K562 (cell line): ENCODE data around the gene KLHL30. TPM values are rescaled to one million over a fixed set of nuclear protein-coding genes. Genes with fewer than 3 reads are reported as not detected.

Experiments used
- ATAC-seq: fragments of 200-7000 bp; cut with Tn5 transposase; 3 replicates; pipeline ENCODE4 v1.9.1; 2020; ENCODE audit warnings: moderate library complexity
- BruUV-seq: library from RNA; stranded (reverse); fragments of 400-500 nt; replicated peaks from 2 replicates; lab custom pipeline; 2021; lab: Mats Ljungman, UMichigan
- CTCF ChIA-PET: fragments of 300-600 bp; formaldehyde crosslinking; extraction: SDS; loops from one replicate; lab custom pipeline; 2021; ENCODE audit warnings: low intra/inter-chr PET ratio; lab: Yijun Ruan, JAX
- POLR2A ChIA-PET: fragments of 300-600, 350-650 bp; sonication (Branson Sonifier 250); formaldehyde crosslinking; extraction: SDS; loops from one replicate; lab custom pipeline; 2021; ENCODE audit warnings: antibody characterized with exemption, inconsistent platforms; lab: Yijun Ruan, JAX
- DNase-seq, 4 experiments: peaks; one replicate each; pipeline versions ENCODE4 v3.0.0 to v3.0.0-alpha.2; 2011 to 2018; ENCODE audit warnings: low spot score in 3 of 4, mixed read lengths in 3 of 4; ENCODE audit errors: extremely low read depth in 1 of 4
- FAIRE-seq: peaks from 2 replicates; lab custom pipeline; 2011; peaks lifted over from hg19 to GRCh38; lab: Jason Lieb, UNC
- H2AFZ ChIP-seq: 2 replicates; pipeline ENCODE4 v1.6.0; 2011; ENCODE audit warnings: low read depth, low read length, control low read depth, inconsistent platforms
- H3K27ac ChIP-seq: fragments of 200-600 bp; 3 replicates; pipeline ENCODE4 v1.8.0; 2011; ENCODE audit warnings: low read depth, mild to moderate bottlenecking, control low read depth, inconsistent platforms, low read length, moderate library complexity, mixed read lengths; ENCODE audit errors: extremely low read depth
- H3K27me3 ChIP-seq, 2 experiments: fragments of 300-600 bp in 1 of 2; 2 replicates in 1 of 2; 3 replicates in 1 of 2; pipeline versions ENCODE4 v1.6.0 to v1.8.0; 2011; ENCODE audit warnings: inconsistent platforms in 2 of 2, low read length in 2 of 2, mild to moderate bottlenecking in 1 of 2, mixed read lengths in 1 of 2, moderate library complexity in 1 of 2; ENCODE audit not compliant: control insufficient read depth in 2 of 2, insufficient read depth in 2 of 2
- H3K36me3 ChIP-seq: fragments of 300-600 bp; 3 replicates; pipeline ENCODE4 v1.8.0; 2011; ENCODE audit warnings: mild to moderate bottlenecking, low read length, inconsistent platforms; ENCODE audit not compliant: control insufficient read depth, insufficient read depth
- H3K4me1 ChIP-seq, 2 experiments: fragments of 200-600 bp in 1 of 2; replicated peaks in 1 of 2; 2 replicates in 1 of 2; 3 replicates in 1 of 2; pipeline versions ENCODE4 v1.5.1 to v1.8.0; 2011; ENCODE audit warnings: inconsistent platforms in 2 of 2, low read length in 2 of 2, mild to moderate bottlenecking in 1 of 2, mixed read lengths in 1 of 2, moderate library complexity in 1 of 2; ENCODE audit not compliant: control insufficient read depth in 2 of 2, insufficient read depth in 2 of 2
- H3K4me2 ChIP-seq: 2 replicates; pipeline ENCODE4 v1.6.1; 2011; ENCODE audit warnings: low read length, control low read depth, inconsistent platforms, mixed read lengths; ENCODE audit not compliant: insufficient read depth
- H3K4me3 ChIP-seq: fragments of 200-600 bp; sonication (generic), shearing (Covaris generic); 2 replicates; pipeline ENCODE4 v1.5.1; 2016; ENCODE audit warnings: control low read depth, inconsistent platforms
- H3K79me2 ChIP-seq: fragments of 200-600 bp; 3 replicates; pipeline ENCODE4 v1.8.0; 2011; ENCODE audit warnings: low read length, inconsistent platforms; ENCODE audit not compliant: control insufficient read depth, insufficient read depth
- H3K9ac ChIP-seq, 2 experiments: 2 replicates each; pipeline versions ENCODE4 v1.6.0 to v1.6.1; 2011; ENCODE audit warnings: low read depth in 2 of 2, low read length in 2 of 2, control low read depth in 1 of 2, inconsistent platforms in 1 of 2, mild to moderate bottlenecking in 1 of 2, mixed read lengths in 1 of 2; ENCODE audit not compliant: insufficient read depth in 1 of 2
- H3K9me1 ChIP-seq: one replicate; pipeline ENCODE4 v1.6.0; 2011; ENCODE audit warnings: inconsistent platforms, mild to moderate bottlenecking, low read length, moderate library complexity; ENCODE audit not compliant: control insufficient read depth, insufficient read depth
- H3K9me3 ChIP-seq: replicated peaks from 2 replicates; pipeline ENCODE4 v1.5.1; 2011; ENCODE audit warnings: low read depth, low read length, inconsistent platforms; ENCODE audit not compliant: control insufficient read depth, insufficient read depth
- H4K20me1 ChIP-seq: replicated peaks from 2 replicates; pipeline ENCODE4 v1.6.1; 2011; ENCODE audit warnings: low read length, inconsistent platforms, mixed read lengths; ENCODE audit not compliant: control insufficient read depth, insufficient read depth
- DPF2 ChIP-seq: fragments of 450-650 bp; IDR thresholded peaks from 2 replicates; pipeline ENCODE4 v1.6.1; 2016
- FOXM1 ChIP-seq, 2 experiments: fragments of 450-650 bp in 1 of 2; sonication (generic) in 1 of 2; formaldehyde crosslinking in 1 of 2; IDR thresholded peaks; 2 replicates each; pipeline versions ENCODE4 v1.6.1 to v1.9.0; 2017 to 2022; ENCODE audit warnings: low read depth in 2 of 2, mild to moderate bottlenecking in 2 of 2, missing genetic modification reagents in 1 of 2, moderate library complexity in 1 of 2
- FOXP4 ChIP-seq: sonication (generic); formaldehyde crosslinking; IDR thresholded peaks from 2 replicates; pipeline ENCODE4 v1.8.0; 2022; ENCODE audit warnings: mild to moderate bottlenecking, missing genetic modification reagents, borderline replicate concordance
- FUS ChIP-seq: fragments of 200-400 bp; formaldehyde crosslinking; optimal IDR thresholded peaks from 2 replicates; pipeline ENCODE3; 2017; ENCODE audit warnings: low read depth, low read length
- GABPB2 ChIP-seq: fragments of 250-450 bp; sonication (Bioruptor Pico); conservative IDR thresholded peaks from 2 replicates; pipeline ENCODE4 v1.5.1; 2021; ENCODE audit warnings: mild to moderate bottlenecking
- HBP1 ChIP-seq: fragments of 450-650 bp; formaldehyde crosslinking; IDR thresholded peaks from 2 replicates; pipeline ENCODE4 v1.4.0; 2022; ENCODE audit warnings: missing genetic modification characterization
- HNRNPL ChIP-seq: fragments of 200-400 bp; formaldehyde crosslinking; IDR thresholded peaks from 2 replicates; pipeline ENCODE4 v1.6.1; 2017; ENCODE audit warnings: low read depth, mild to moderate bottlenecking, low read length
- MEF2D ChIP-seq: conservative IDR thresholded peaks from 2 replicates; pipeline ENCODE4 v1.6.1; 2016; ENCODE audit warnings: low read depth, missing genetic modification characterization, missing compliant biosample characterization
- NR3C1 ChIP-seq: sonication (generic); formaldehyde crosslinking; IDR thresholded peaks from 2 replicates; pipeline ENCODE4 v1.8.1; 2022; ENCODE audit warnings: missing genetic modification reagents
- PHB2 ChIP-seq: fragments of 450-650 bp; IDR thresholded peaks from 2 replicates; pipeline ENCODE4 v1.6.1; 2017; ENCODE audit warnings: low read depth
- RB1 ChIP-seq: fragments of 450-650 bp; IDR thresholded peaks from 2 replicates; pipeline ENCODE4 v1.6.1; 2017; ENCODE audit warnings: low read depth, mild to moderate bottlenecking
- RHOXF2B ChIP-seq: fragments of 250-450 bp; sonication (Bioruptor Pico); conservative IDR thresholded peaks from 2 replicates; pipeline ENCODE4 v1.5.1; 2021
- SAFB2 ChIP-seq: fragments of 200-400 bp; formaldehyde crosslinking; IDR thresholded peaks from 2 replicates; pipeline ENCODE4 v1.6.1; 2018; ENCODE audit warnings: borderline replicate concordance, low read length, low read depth, moderate library complexity; ENCODE audit not compliant: severe bottlenecking
- TCF7L2 ChIP-seq: fragments of 150-350 bp; IDR thresholded peaks from 2 replicates; pipeline ENCODE4 v1.6.1; 2016; ENCODE audit warnings: low read depth, mild to moderate bottlenecking, low read length, moderate library complexity
- ZBTB26 ChIP-seq: fragments of 450-650 bp; formaldehyde crosslinking; IDR thresholded peaks from 2 replicates; pipeline ENCODE4 v1.4.0; 2022; ENCODE audit warnings: missing genetic modification characterization
- ZNF224 ChIP-seq: sonication (generic); formaldehyde crosslinking; IDR thresholded peaks from 2 replicates; pipeline ENCODE4 v1.8.0; 2022; ENCODE audit warnings: mild to moderate bottlenecking, missing genetic modification reagents
- ZNF57 ChIP-seq: fragments of 450-650 bp; formaldehyde crosslinking; IDR thresholded peaks from 2 replicates; pipeline ENCODE4 v1.4.0; 2020; ENCODE audit warnings: mild to moderate bottlenecking, moderate library complexity
- ZNF830 ChIP-seq: fragments of 250-450 bp; sonication (Bioruptor Pico); IDR thresholded peaks from 2 replicates; pipeline ENCODE4 v1.5.0; 2021; ENCODE audit warnings: mild to moderate bottlenecking
- WGBS: fragments of 100-300 bp; shearing (Covaris generic); methylation state at CpG from one replicate; pipeline ENCODE4 v1.1.6; 2016; ENCODE audit warnings: low coverage, mixed read lengths; ENCODE audit not compliant: insufficient coverage; ENCODE audit errors: missing lambda C conversion rate; 5-methylcytosine and 5-hydroxymethylcytosine counted together
- in situ Hi-C: fragments of 300-500 bp; cut with MboI; formaldehyde crosslinking; loops from 4 replicates; pipeline ENCODE4 v1.15.0; 2018; ENCODE audit warnings: inconsistent platforms, mixed read lengths
- intact Hi-C: fragments of 100-400 bp; cut with micrococcal nuclease; formaldehyde crosslinking; loops from 2 replicates; pipeline ENCODE4 v1.14.2; 2022
- polyA plus RNA-seq, 8 experiments: library from polyadenylated mRNA; depleted of rRNA in 4 of 8; stranded (reverse) in 5 of 8; unstranded in 3 of 8; fragments of >200 nt; fragmentation: Nextera tagmentation in 2 of 8; fragmentation: Illumina TruSeq in 1 of 8; extraction: Ambion mirVana in 2 of 8; extraction: Trizol in 1 of 8; gene quantifications; 2 replicates each; pipeline versions ENCODE4 v1.2.1 to v1.2.3, GENCODE V29; 2011 to 2014; ENCODE audit warnings: inconsistent platforms in 1 of 8, missing spikeins in 1 of 8
- total RNA-seq, 7 experiments: library from RNA; depleted of rRNA in 6 of 7; stranded (reverse); fragments of >200 nt in 6 of 7; fragmentation: Illumina TruSeq in 2 of 7; extraction: Trizol in 2 of 7; gene quantifications; 2 replicates each; pipeline versions ENCODE4 v1.2.1 to v1.2.3, GENCODE V29; 2011 to 2021; ENCODE audit warnings: low replicate concordance in 1 of 7

KLHL30 gene
- total and polyA plus RNA-seq, 9 of the 15 experiments (the other 6 are each of a cell fraction or from before 2014, with no cell fraction given), result 0.04 TPM; not detected in 8

GRCh38 chr2:238129166-238130010 is 9.1 kb upstream of the KLHL30 start:
- in situ Hi-C loops, result no loop called here
- no peak for FAIRE-seq

More at GRCh38 chr2:238129166-238130010, 9.1 kb upstream of the KLHL30 start:
- no peaks in the 10 kb centered on the region for H3K79me2 ChIP-seq
- BruUV-seq, result no TSS peak
- H4K20me1 ChIP-seq, result no peaks in the 10 kb centered on the region
- 0 out of 2 replicates have a peak, but pooled peaks cover 2% of the 10 kb centered on the region for H3K9me3 ChIP-seq
- ATAC-seq (no peak), DNase-seq (no peak)
- H3K9me1 ChIP-seq, result no peaks in the 10 kb centered on the region
- H3K4me2 ChIP-seq, result no peak overlapping the region
- no peak overlapping the region for H3K4me3 ChIP-seq
- 8% methylated on average over 19 of the region's 22 CpGs for WGBS
- H3K4me1 ChIP-seq, result peaks cover 0 to 56% of the 10 kb centered on the region in 2 experiments; a peak in 3 of 5 replicates
- peaks cover 5 to 49% of the 10 kb centered on the region in 2 experiments; a peak in 4 of 5 replicates for H3K27me3 ChIP-seq
- no peaks in the 10 kb centered on the region for H3K36me3 ChIP-seq
- intact Hi-C loops, result loop anchor here (10.0 kb wide), 1 partner anchor 275 kb away; the partner anchor contains the start of gene RAMP1
- no peak for TF ChIP-seq FUS
- TF ChIP-seq MEF2D (tag), result no peak
- TF ChIP-seq TCF7L2, result no peak
- TF ChIP-seq ZBTB26 (CRISPR knock-in tag), result no peak
- TF ChIP-seq FOXM1 (IDR thresholded peaks at IDR 0.05; ENCODE audit: low read depth), result no peak
- no peak for TF ChIP-seq FOXM1 (CRISPR knock-in tag; IDR thresholded peaks at IDR 0.05; ENCODE audit: low read depth)
- no peak for TF ChIP-seq HNRNPL
- TF ChIP-seq DPF2, result no peak
- TF ChIP-seq GABPB2 (CRISPR knock-in tag), result no peak
- TF ChIP-seq FOXP4, result no peak
- TF ChIP-seq RB1, result no peak
- no peak for TF ChIP-seq PHB2
- no peak for TF ChIP-seq ZNF224 (CRISPR knock-in tag)
- TF ChIP-seq RHOXF2B (CRISPR knock-in tag), result no peak
- TF ChIP-seq NR3C1 (CRISPR knock-in tag), result no peak
- TF ChIP-seq SAFB2, result no peak
- no peak for TF ChIP-seq ZNF57 (CRISPR knock-in tag)
- no peak for TF ChIP-seq ZNF830 (CRISPR knock-in tag)
- no peak for TF ChIP-seq HBP1 (CRISPR knock-in tag)
- no peak overlapping the region for H3K27ac ChIP-seq
- POLR2A ChIA-PET, result no interaction called here
- H3K9ac ChIP-seq, result no peak overlapping the region; a peak in 1 of 4 replicates
- CTCF ChIA-PET, result no interaction called here
- no peak overlapping the region for H2AFZ ChIP-seq
